ENCODE data around the gene EXOC1. TPM values are rescaled to one million over a fixed set of nuclear protein-coding genes. Genes with fewer than 3 reads are reported as not detected.
"Not testable (repeated sequence)": the region's sequence is repeated elsewhere in the genome, so short reads cannot be mapped to it uniquely, and the experiment has no call there.

The EXOC1 gene
- total RNA-seq, 4 donors from 2014 or later, result 26.2 to 60.8 (median 43.1) TPM

DNA sequence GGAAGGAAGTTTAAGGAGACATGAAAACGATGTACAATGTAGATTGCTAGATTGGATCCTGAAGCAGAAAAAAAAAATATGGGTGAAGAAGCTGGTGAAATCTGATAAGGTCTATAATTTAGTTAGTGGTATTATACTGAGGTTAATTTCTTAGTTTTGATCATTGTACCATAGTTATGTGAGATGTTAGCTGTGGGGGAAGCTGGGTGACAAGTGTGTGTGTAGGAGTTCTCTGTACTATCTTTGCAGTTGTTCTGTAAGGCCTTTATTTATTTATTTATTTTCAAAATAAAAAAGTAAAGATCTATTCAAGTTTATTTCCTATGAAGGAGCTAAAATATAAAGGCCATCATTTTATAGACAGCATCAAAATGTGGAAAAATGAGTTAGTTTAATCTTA is 12.5 kb upstream of the EXOC1 start:
- Histone ChIP-seq H3K27me3 (no peaks in the 10 kb centered on the region), H3K9me3 (peaks cover 0 to 5% of the 10 kb centered on the region in 2 donors), H3K4me3 (no peak overlapping the region), H3K4me1 (no peaks in the 10 kb centered on the region), H3K27ac (no peak overlapping the region), H3K36me3 (no peaks in the 10 kb centered on the region)
- intact Hi-C loops (cut with DNase I; ENCODE audit: low total_unique reads) (no loop called here), in situ Hi-C loops (cut with MboI; ENCODE audit: low pct_ligation_motif_present in 1 of 4, low pct_unique_long_range_greater_than_20kb in 1 of 4, low sequenced_read_pairs in 3 of 4) (no loop called here)
- TF ChIP-seq POLR2AphosphoS5 (IDR thresholded peaks at IDR 0.05), result no peak
- TF ChIP-seq POLR2A (IDR thresholded peaks at IDR 0.05), result no peak
- TF ChIP-seq EP300 (IDR thresholded peaks at IDR 0.05; ENCODE audit: low read depth), result no peak
- TF ChIP-seq, protein P1, sequence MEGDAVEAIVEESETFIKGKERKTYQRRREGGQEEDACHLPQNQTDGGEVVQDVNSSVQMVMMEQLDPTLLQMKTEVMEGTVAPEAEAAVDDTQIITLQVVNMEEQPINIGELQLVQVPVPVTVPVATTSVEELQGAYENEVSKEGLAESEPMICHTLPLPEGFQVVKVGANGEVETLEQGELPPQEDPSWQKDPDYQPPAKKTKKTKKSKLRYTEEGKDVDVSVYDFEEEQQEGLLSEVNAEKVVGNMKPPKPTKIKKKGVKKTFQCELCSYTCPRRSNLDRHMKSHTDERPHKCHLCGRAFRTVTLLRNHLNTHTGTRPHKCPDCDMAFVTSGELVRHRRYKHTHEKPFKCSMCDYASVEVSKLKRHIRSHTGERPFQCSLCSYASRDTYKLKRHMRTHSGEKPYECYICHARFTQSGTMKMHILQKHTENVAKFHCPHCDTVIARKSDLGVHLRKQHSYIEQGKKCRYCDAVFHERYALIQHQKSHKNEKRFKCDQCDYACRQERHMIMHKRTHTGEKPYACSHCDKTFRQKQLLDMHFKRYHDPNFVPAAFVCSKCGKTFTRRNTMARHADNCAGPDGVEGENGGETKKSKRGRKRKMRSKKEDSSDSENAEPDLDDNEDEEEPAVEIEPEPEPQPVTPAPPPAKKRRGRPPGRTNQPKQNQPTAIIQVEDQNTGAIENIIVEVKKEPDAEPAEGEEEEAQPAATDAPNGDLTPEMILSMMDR (IDR thresholded peaks at IDR 0.05), result no peak
- WGBS, 2 donors (ENCODE audit: low coverage in 1 of 2), result 84 to 93% methylated on average over 1 of the region's 1 CpG
- no peak for DNase-seq

DNA sequence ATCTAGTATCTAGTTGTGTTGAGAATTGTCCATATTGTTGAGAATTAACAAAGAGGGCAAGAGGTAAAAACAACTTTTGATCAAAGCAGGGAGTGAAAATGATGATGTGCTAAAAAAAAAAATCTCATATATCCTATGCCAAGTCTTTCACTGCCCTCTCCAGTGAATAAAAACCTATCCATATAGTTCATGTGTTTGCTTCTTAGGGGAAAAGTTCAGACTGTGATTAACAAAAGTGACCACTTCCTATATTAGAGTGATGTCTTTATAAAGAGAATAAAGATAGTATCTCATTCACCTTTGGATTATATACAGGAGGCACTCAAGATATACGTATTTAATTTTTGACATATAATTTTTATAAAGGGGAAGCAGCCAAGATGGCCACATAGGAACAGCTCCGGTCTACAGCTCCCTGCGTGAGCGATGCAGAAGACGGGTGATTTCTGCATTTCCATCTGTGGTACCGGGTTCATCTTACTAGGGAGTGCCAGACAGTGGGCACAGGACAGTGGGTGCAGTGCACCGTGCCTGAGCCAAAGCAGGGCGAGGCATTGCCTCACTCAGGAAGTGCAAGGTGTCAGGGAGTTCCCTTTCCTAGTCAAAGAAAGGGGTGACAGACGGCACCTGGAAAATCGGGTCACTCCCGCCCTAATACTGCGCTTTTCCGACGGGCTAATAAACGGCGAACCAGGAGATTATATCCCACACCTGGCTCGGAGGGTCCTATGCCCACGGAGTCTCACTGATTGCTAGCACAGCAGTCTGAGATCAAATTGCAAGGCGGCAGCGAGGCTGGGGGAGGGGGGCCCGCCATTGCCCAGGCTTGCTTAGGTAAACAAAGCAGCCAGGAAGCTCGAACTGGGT is 11.8 kb upstream of the EXOC1 start:
- intact Hi-C loops (cut with DNase I; ENCODE audit: low total_unique reads); H3K27me3 ChIP-seq; in situ Hi-C loops (cut with MboI; ENCODE audit: low pct_ligation_motif_present in 1 of 4, low pct_unique_long_range_greater_than_20kb in 1 of 4, low sequenced_read_pairs in 3 of 4); H3K27ac ChIP-seq; H3K4me1 ChIP-seq; H3K9me3 ChIP-seq; H3K36me3 ChIP-seq; H3K4me3 ChIP-seq; DNase-seq: not testable (repeated sequence)
- WGBS, 2 donors (ENCODE audit: low coverage in 1 of 2), result 85 to 100% methylated on average over 1 to 19 of the region's 22 CpGs

DNA sequence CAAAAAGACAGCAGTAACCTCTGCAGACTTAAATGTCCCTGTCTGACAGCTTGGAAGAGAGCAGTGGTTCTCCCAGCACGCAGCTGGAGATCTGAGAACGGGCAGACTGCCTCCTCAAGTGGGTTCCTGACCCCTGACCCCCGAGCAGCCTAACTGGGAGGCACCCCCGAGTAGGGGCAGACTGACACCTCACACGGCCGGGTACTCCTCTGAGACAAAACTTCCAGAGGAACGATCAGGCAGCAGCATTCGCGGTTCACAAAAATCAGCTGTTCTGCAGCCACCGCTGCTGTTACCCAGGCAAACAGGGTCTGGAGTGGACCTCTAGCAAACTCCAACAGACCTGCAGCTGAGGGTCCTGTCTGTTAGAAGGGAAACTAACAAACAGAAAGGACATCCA is 11.1 kb upstream of the EXOC1 start:
- H3K36me3 ChIP-seq; intact Hi-C loops (cut with DNase I; ENCODE audit: low total_unique reads); H3K9me3 ChIP-seq; H3K4me3 ChIP-seq; in situ Hi-C loops (cut with MboI; ENCODE audit: low pct_ligation_motif_present in 1 of 4, low pct_unique_long_range_greater_than_20kb in 1 of 4, low sequenced_read_pairs in 3 of 4); H3K27ac ChIP-seq; H3K4me1 ChIP-seq; H3K27me3 ChIP-seq; DNase-seq: not testable (repeated sequence)
- WGBS, 2 donors (ENCODE audit: low coverage in 1 of 2), result 64% methylated on average over 9 of the region's 10 CpGs; no CpG with 5 or more reads in 1 of the 2 donors

DNA sequence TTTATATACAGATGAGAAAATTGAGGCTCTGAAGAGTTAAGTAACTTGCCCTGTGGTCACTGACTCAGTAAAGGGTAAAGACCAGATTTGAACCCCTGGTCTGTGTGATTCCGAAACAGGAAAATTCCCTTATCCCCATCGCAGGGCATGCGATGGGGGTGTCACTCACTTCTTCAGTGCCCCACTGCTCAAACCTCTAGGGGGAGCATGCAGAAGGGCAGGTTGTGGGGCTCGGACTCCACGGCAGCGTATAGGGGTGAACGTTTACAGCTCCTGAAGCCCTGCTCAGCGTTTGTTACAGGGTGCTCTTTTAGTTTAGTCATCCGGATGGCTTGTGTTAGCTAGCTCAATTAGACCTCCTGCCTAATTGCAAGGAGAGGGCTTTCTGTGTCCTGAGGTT is 3.7 kb upstream of the EXOC1 start:
- Histone ChIP-seq H3K4me1 (peaks cover 0 to 11% (median 6%) of the 10 kb centered on the region in 4 donors), H3K36me3 (no peaks in the 10 kb centered on the region), H3K4me3 (no peak overlapping the region), H3K27me3 (no peaks in the 10 kb centered on the region), H3K27ac (no peak overlapping the region), H3K9me3 (no peaks in the 10 kb centered on the region)
- 86 to 100% methylated on average over 1 to 9 of the region's 9 CpGs for WGBS, 2 donors (ENCODE audit: low coverage in 1 of 2)
- intact Hi-C loops (cut with DNase I; ENCODE audit: low total_unique reads) (no loop called here), in situ Hi-C loops (cut with MboI; ENCODE audit: low pct_ligation_motif_present in 1 of 4, low pct_unique_long_range_greater_than_20kb in 1 of 4, low sequenced_read_pairs in 3 of 4) (loop anchor here in 3 of 4 donors (25.0 kb wide), 2 partner anchors 487 to 512 kb away; partner anchors contain the start of gene SRD5A3 (in 2 of the 3))
- DNase-seq, result no peak
- TF ChIP-seq, protein P1 (IDR thresholded peaks at IDR 0.05), result no peak
- TF ChIP-seq POLR2AphosphoS5 (IDR thresholded peaks at IDR 0.05) (no peak), EP300 (IDR thresholded peaks at IDR 0.05; ENCODE audit: low read depth) (no peak), POLR2A (IDR thresholded peaks at IDR 0.05) (no peak)

DNA sequence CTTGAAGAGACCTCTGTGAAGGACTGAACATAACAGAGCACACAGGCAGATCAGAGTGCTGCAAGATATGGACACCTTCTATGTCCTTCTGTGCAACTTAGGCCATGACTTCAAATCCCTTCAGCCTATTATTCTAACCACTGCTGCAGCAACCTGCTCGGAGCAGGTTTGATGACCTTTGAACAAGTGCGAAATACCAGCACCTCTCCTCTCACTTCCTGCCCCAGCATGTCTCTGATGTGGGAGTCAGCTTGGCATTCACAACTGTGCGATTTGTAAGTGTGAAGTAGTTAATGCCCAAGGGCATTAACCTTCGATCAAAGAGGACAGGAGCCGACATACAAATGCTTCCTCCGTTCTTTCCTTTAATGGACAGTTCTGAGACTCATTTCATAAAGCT is 1.6 kb upstream of the EXOC1 start:
- intact Hi-C loops (cut with DNase I; ENCODE audit: low total_unique reads) (no loop called here), in situ Hi-C loops (cut with MboI; ENCODE audit: low pct_ligation_motif_present in 1 of 4, low pct_unique_long_range_greater_than_20kb in 1 of 4, low sequenced_read_pairs in 3 of 4) (loop anchor here in 3 of 4 donors (25.0 kb wide), 2 partner anchors 490 to 515 kb away; partner anchors contain the start of gene SRD5A3 (in 2 of the 3))
- Histone ChIP-seq H3K4me1 (peaks cover 0 to 27% (median 17%) of the 10 kb centered on the region in 4 donors), H3K27me3 (no peaks in the 10 kb centered on the region), H3K4me3 (no peak overlapping the region), H3K9me3 (no peaks in the 10 kb centered on the region), H3K27ac (peak overlapping the region in 2 of 4 donors; percentile 5 to 16), H3K36me3 (no peaks in the 10 kb centered on the region)
- TF ChIP-seq POLR2AphosphoS5 (IDR thresholded peaks at IDR 0.05), result no peak
- TF ChIP-seq EP300 (IDR thresholded peaks at IDR 0.05; ENCODE audit: low read depth), result no peak
- TF ChIP-seq POLR2A (IDR thresholded peaks at IDR 0.05), result no peak
- TF ChIP-seq, protein P1 (IDR thresholded peaks at IDR 0.05), result no peak
- peak; percentile 22 for DNase-seq
- WGBS, 2 donors (ENCODE audit: low coverage in 1 of 2), result 84 to 89% methylated on average over 6 of the region's 6 CpGs

Data from transverse colon (tissue), 4 donors.